ENCODE data around the gene SCAMP2. TPM values are rescaled to one million over a fixed set of nuclear protein-coding genes. Genes with fewer than 3 reads are reported as not detected.

Gene SCAMP2
- total and polyA plus RNA-seq, 2 experiments from 2014 or later = 34.7 to 51.3 TPM

DNA sequence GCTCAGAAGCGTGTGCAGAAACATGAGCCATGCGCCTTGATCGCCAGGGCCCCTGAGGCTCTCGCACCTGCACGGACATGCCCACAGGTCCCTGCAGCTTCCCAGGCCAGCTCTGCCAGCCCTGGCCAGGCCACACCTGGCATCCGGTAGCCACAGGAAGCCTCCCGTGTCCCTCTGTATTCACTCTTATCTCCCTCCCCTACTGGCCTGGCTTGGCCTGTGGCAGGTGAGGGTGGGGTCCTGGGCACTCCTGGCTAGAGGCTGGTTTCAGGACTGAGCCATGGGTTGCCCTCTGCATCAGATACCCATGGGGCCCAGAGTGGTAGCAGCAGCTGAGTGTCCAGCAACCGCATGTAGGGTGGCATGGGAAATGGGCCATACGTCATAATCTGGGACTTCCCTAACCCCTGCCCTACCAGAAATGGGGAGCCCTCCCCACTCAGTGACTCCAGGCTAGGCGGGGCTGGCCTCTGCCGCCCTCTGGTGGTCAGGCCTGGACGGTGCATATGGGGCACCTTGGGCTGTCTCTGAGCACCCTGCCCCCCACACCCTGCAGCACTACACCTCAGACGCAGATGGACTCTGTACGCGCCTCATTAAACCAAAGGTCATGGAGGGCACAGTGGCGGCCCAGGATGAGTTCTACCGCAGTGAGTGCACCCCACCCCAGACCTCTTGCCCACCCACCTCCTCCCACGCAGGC is 73.2 kb downstream of the SCAMP2 start:
- no peaks in the 10 kb centered on the region for H3K9me3 Mint-ChIP-seq
- DNase-seq (ENCODE audit: low spot score) (peak; percentile 85), ATAC-seq (peak; percentile 98)
- Histone ChIP-seq H2AFZ (no peak overlapping the region), H3K4me3 (no peak overlapping the region), H3K9me2 (ENCODE audit: insufficient read depth) (no peaks in the 10 kb centered on the region), H3K27ac (ENCODE audit: low read depth) (no peak overlapping the region), H4K20me1 (replicated peaks; ENCODE audit: insufficient read depth) (peaks cover 9% of the 10 kb centered on the region), H3K4me1 (ENCODE audit: insufficient read depth) (peaks cover 3% of the 10 kb centered on the region; the same call in 1 of the 2 replicates), H3K79me2 (replicated peaks; ENCODE audit: insufficient read depth) (no peaks in the 10 kb centered on the region), H3K36me3 (ENCODE audit: insufficient read depth) (no peaks in the 10 kb centered on the region; the same call in 1 of the 2 replicates), H3K4me2 (0 out of 2 replicates have a peak overlapping the region, but pooled peaks have one; percentile 51), H3K27me3 (ENCODE audit: insufficient read depth) (no peaks in the 10 kb centered on the region), H3F3A (replicated peaks; ENCODE audit: low read depth) (no peaks in the 10 kb centered on the region)
- H3K4me1 Mint-ChIP-seq = peaks cover 6% of the 10 kb centered on the region
- H3K4me3 Mint-ChIP-seq = no peak overlapping the region
- TF ChIP-seq CREB1 (CRISPR knock-in tag; IDR thresholded peaks at IDR 0.05; ENCODE audit: low read depth) (peak; percentile 68), CTCF (conservative IDR thresholded peaks at IDR 0.05; ENCODE audit: low read depth in 2 of 2) (peak; percentile 80 to 99)
- TF ChIP-seq, protein P1, sequence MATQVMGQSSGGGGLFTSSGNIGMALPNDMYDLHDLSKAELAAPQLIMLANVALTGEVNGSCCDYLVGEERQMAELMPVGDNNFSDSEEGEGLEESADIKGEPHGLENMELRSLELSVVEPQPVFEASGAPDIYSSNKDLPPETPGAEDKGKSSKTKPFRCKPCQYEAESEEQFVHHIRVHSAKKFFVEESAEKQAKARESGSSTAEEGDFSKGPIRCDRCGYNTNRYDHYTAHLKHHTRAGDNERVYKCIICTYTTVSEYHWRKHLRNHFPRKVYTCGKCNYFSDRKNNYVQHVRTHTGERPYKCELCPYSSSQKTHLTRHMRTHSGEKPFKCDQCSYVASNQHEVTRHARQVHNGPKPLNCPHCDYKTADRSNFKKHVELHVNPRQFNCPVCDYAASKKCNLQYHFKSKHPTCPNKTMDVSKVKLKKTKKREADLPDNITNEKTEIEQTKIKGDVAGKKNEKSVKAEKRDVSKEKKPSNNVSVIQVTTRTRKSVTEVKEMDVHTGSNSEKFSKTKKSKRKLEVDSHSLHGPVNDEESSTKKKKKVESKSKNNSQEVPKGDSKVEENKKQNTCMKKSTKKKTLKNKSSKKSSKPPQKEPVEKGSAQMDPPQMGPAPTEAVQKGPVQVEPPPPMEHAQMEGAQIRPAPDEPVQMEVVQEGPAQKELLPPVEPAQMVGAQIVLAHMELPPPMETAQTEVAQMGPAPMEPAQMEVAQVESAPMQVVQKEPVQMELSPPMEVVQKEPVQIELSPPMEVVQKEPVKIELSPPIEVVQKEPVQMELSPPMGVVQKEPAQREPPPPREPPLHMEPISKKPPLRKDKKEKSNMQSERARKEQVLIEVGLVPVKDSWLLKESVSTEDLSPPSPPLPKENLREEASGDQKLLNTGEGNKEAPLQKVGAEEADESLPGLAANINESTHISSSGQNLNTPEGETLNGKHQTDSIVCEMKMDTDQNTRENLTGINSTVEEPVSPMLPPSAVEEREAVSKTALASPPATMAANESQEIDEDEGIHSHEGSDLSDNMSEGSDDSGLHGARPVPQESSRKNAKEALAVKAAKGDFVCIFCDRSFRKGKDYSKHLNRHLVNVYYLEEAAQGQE (IDR thresholded peaks at IDR 0.05; ENCODE audit: unreplicated experiment) = no peak
- no peak overlapping the region for H3K27ac Mint-ChIP-seq
- peaks cover 6% of the 10 kb centered on the region for H3K27me3 Mint-ChIP-seq (ENCODE audit: insufficient read depth, low read depth, poor library complexity)
- peaks cover 19% of the 10 kb centered on the region for H3K36me3 Mint-ChIP-seq (ENCODE audit: low read depth)

GRCh38 chr15:74799255-74799855 is 73.8 kb downstream of the SCAMP2 start:
- Histone ChIP-seq H4K20me1 (replicated peaks; ENCODE audit: insufficient read depth) (peaks cover 9% of the 10 kb centered on the region), H3K27me3 (ENCODE audit: insufficient read depth) (no peaks in the 10 kb centered on the region), H2AFZ (no peak overlapping the region), H3K4me2 (no peak overlapping the region), H3K27ac (ENCODE audit: low read depth) (no peak overlapping the region), H3K9me2 (ENCODE audit: insufficient read depth) (no peaks in the 10 kb centered on the region), H3K4me3 (no peak overlapping the region), H3K4me1 (ENCODE audit: insufficient read depth) (peaks cover 3% of the 10 kb centered on the region; the same call in 1 of the 2 replicates), H3F3A (replicated peaks; ENCODE audit: low read depth) (no peaks in the 10 kb centered on the region), H3K36me3 (ENCODE audit: insufficient read depth) (no peaks in the 10 kb centered on the region; the same call in 1 of the 2 replicates), H3K79me2 (replicated peaks; ENCODE audit: insufficient read depth) (no peaks in the 10 kb centered on the region)
- ATAC-seq = peak; percentile 27
- DNase-seq (ENCODE audit: low spot score) = no peak
- peaks cover 6% of the 10 kb centered on the region for H3K4me1 Mint-ChIP-seq
- peaks cover 6% of the 10 kb centered on the region for H3K27me3 Mint-ChIP-seq (ENCODE audit: insufficient read depth, low read depth, poor library complexity)
- H3K4me3 Mint-ChIP-seq = no peak overlapping the region
- no peak overlapping the region for H3K27ac Mint-ChIP-seq
- H3K36me3 Mint-ChIP-seq (ENCODE audit: low read depth) = peaks cover 19% of the 10 kb centered on the region
- H3K9me3 Mint-ChIP-seq = no peaks in the 10 kb centered on the region
- TF ChIP-seq STAT1 (IDR thresholded peaks at IDR 0.05; ENCODE audit: unreplicated experiment) (no peak), NANOG (IDR thresholded peaks at IDR 0.05; ENCODE audit: borderline replicate concordance) (no peak), CTCF (conservative IDR thresholded peaks at IDR 0.05; ENCODE audit: low read depth in 2 of 2) (peak in 1 of 2 experiments; percentile 54; a peak in 2 of 4 replicates)
- TF ChIP-seq, protein P2, sequence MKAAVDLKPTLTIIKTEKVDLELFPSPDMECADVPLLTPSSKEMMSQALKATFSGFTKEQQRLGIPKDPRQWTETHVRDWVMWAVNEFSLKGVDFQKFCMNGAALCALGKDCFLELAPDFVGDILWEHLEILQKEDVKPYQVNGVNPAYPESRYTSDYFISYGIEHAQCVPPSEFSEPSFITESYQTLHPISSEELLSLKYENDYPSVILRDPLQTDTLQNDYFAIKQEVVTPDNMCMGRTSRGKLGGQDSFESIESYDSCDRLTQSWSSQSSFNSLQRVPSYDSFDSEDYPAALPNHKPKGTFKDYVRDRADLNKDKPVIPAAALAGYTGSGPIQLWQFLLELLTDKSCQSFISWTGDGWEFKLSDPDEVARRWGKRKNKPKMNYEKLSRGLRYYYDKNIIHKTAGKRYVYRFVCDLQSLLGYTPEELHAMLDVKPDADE (IDR thresholded peaks at IDR 0.05) = no peak
- TF ChIP-seq, protein P1 (IDR thresholded peaks at IDR 0.05; ENCODE audit: unreplicated experiment) = no peak

All from GM23338 (cell line).